C4-2B (cell line): ENCODE results near the gene CBX7.

ENCODE experiments used
- ZFX ChIP-seq: fragments of 450-650 bp; IDR thresholded peaks from 2 replicates; pipeline ENCODE4 v1.6.1; 2017
- TF ChIP-seq, protein P1 (sequence below): fragments of 450-650 bp; conservative IDR thresholded peaks from 2 replicates; pipeline ENCODE4 v1.5.1; 2017; ENCODE audit warnings: mild to moderate bottlenecking

DNA sequence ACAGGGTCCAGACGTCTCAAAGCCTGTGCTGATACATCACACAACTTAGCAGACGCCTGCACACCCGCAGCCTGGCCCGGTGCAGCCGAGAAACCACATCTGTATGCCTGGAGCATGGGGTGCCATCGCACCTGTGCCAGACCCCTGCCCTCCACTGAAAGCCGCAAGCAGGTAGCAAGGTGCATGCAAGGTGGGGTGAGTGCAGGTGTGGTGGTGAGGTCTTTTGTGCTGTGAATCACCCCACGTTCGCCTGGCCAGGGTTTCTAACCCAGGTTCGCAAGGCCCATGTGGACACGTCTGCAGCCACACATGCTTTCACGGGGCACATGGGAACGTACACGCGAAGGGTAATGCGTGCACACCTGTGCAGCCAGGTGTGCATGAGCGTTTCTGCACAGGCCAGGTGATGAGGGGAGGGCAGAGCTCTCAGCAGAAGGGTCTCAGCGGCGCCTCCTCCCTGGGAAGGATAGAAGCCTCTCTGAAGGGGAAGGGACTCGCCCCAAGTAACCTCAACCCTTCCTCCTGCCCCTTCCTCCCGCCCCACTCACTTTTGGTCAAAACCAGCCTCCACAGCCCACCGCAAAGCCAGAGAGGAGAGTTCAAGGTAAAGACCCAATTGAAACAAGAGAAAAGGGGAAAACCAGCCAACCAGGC is 19.5 kb downstream of the CBX7 start:
- TF ChIP-seq, protein P1, sequence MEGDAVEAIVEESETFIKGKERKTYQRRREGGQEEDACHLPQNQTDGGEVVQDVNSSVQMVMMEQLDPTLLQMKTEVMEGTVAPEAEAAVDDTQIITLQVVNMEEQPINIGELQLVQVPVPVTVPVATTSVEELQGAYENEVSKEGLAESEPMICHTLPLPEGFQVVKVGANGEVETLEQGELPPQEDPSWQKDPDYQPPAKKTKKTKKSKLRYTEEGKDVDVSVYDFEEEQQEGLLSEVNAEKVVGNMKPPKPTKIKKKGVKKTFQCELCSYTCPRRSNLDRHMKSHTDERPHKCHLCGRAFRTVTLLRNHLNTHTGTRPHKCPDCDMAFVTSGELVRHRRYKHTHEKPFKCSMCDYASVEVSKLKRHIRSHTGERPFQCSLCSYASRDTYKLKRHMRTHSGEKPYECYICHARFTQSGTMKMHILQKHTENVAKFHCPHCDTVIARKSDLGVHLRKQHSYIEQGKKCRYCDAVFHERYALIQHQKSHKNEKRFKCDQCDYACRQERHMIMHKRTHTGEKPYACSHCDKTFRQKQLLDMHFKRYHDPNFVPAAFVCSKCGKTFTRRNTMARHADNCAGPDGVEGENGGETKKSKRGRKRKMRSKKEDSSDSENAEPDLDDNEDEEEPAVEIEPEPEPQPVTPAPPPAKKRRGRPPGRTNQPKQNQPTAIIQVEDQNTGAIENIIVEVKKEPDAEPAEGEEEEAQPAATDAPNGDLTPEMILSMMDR: no peak
- TF ChIP-seq ZFX: no peak
